ENCODE results near the gene TRMO. TPM values are rescaled to one million over a fixed set of nuclear protein-coding genes. Genes with fewer than 3 reads are reported as not detected.

Gene TRMO
- total RNA-seq, 1 experiment from 2014 or later: 8.6 TPM

GRCh38 chr9:97910357-97910756 lies 11.9 kb downstream of the TRMO start:
- Histone ChIP-seq H3K23me2 (ENCODE audit: insufficient read length, low read depth, low read length, poor library complexity, severe bottlenecking) (no peaks in the 10 kb centered on the region), H2BK12ac (ENCODE audit: insufficient read length, low read depth, low read length) (no peak overlapping the region), H3K14ac (ENCODE audit: insufficient read depth, low read length) (no peak overlapping the region), H3K27ac (ENCODE audit: insufficient read length, low read depth, low read length) (no peak overlapping the region), H3K23ac (ENCODE audit: insufficient read length, low read depth, low read length) (no peak overlapping the region), H4K5ac (ENCODE audit: insufficient read length, low read depth, low read length) (no peak overlapping the region), H2BK20ac (ENCODE audit: low read depth, low read length, poor library complexity, severe bottlenecking) (no peak overlapping the region), H4K8ac (replicated peaks; ENCODE audit: insufficient read length, low read depth, low read length) (no peak overlapping the region), H3K79me2 (ENCODE audit: insufficient read depth, low read length) (no peaks in the 10 kb centered on the region), H2AK5ac (ENCODE audit: insufficient read length, low read length) (no peak overlapping the region), H3K9ac (ENCODE audit: extremely low read depth, insufficient read length, low read length) (no peak overlapping the region), H3K18ac (ENCODE audit: insufficient read length, low read depth, low read length) (no peak overlapping the region), H4K20me1 (ENCODE audit: control insufficient read depth, insufficient read depth, insufficient read length) (no peaks in the 10 kb centered on the region), H3K9me3 (ENCODE audit: control insufficient read depth, low read depth, low read length) (no peaks in the 10 kb centered on the region), H3K4ac (ENCODE audit: low read depth, low read length) (no peak overlapping the region), H3T11ph (ENCODE audit: low read length) (no peak overlapping the region), H3K4me2 (ENCODE audit: insufficient read depth, insufficient read length, low read length) (no peak overlapping the region), H2BK15ac (ENCODE audit: low read depth, low read length) (no peak overlapping the region), H3K56ac (ENCODE audit: insufficient read length, low read depth, low read length) (no peak overlapping the region), H2BK5ac (ENCODE audit: insufficient read length, low read length) (no peak overlapping the region), H2BK120ac (ENCODE audit: low read depth, low read length, poor library complexity, severe bottlenecking) (no peak overlapping the region), H4K91ac (ENCODE audit: insufficient read length, low read depth, low read length) (no peak overlapping the region), H2AFZ (ENCODE audit: low read length) (no peak overlapping the region), H3K4me1 (ENCODE audit: insufficient read depth, low read length) (no peaks in the 10 kb centered on the region), H3K27me3 (ENCODE audit: insufficient read depth, low read length) (no peaks in the 10 kb centered on the region), H3K79me1 (ENCODE audit: insufficient read depth, low read depth, low read length, poor library complexity, severe bottlenecking) (no peaks in the 10 kb centered on the region)
- Mint-ChIP-seq H3K36me3 (ENCODE audit: insufficient read depth in 1 of 3, low read depth in 3 of 3) (peaks cover 0 to 16% (median 6%) of the 10 kb centered on the region in 3 experiments; a peak in 2 of 7 replicates), H3K27me3 (ENCODE audit: low read depth) (no peaks in the 10 kb centered on the region), H3K4me3 (no peak overlapping the region), H3K9me3 (no peaks in the 10 kb centered on the region), H3K27ac (no peak overlapping the region), H3K4me1 (no peaks in the 10 kb centered on the region)
- no peak for DNase-seq
- no CpG with 5 or more reads among the region's 6 CpGs for WGBS (ENCODE audit: extremely low coverage, insufficient read length, low lambda C conversion rate)
- no peak for TF ChIP-seq CTCF (conservative IDR thresholded peaks at IDR 0.05)

Data from H9 (cell line).